Measurements from ENCODE around the gene SRMS. TPM values are rescaled to one million over a fixed set of nuclear protein-coding genes. Genes with fewer than 3 reads are reported as not detected.
A peak's percentile ranks its signal among the peaks of the same experiment; 100 is the strongest.

SRMS gene, protein sequence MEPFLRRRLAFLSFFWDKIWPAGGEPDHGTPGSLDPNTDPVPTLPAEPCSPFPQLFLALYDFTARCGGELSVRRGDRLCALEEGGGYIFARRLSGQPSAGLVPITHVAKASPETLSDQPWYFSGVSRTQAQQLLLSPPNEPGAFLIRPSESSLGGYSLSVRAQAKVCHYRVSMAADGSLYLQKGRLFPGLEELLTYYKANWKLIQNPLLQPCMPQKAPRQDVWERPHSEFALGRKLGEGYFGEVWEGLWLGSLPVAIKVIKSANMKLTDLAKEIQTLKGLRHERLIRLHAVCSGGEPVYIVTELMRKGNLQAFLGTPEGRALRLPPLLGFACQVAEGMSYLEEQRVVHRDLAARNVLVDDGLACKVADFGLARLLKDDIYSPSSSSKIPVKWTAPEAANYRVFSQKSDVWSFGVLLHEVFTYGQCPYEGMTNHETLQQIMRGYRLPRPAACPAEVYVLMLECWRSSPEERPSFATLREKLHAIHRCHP
- total RNA-seq (2016; rRNA removed; fragmentation: Illumina TruSeq; extraction: Trizol) (not detected in 2 replicates), polyA plus RNA-seq (2011; rRNA removed) (0.09 TPM in 1 of 2 replicates, not detected in the other), polyA minus RNA-seq (2011; rRNA and poly(A)+ RNA removed; ENCODE audit: low replicate concordance) (0.28 TPM in 1 of 2 replicates, not detected in the other), Bru-seq, nascent RNA (not detected), BruChase-seq, experiment 1, labeled RNA remaining after a 6-hour chase (percentile 20 among the genes with signal in this experiment), BruChase-seq, experiment 2, labeled RNA remaining after a 2-hour chase (not detected)
- not detected in 2 replicates for total RNA-seq (2016; cell fraction: cytosol; rRNA removed; fragmentation: Illumina TruSeq; extraction: Trizol; ENCODE audit: low read depth)
- not detected in 2 replicates for total RNA-seq (2016; cell fraction: insoluble cytoplasmic fraction; rRNA removed; fragmentation: Illumina TruSeq; extraction: Trizol)
- total RNA-seq (2016; cell fraction: membrane; rRNA removed; fragmentation: Illumina TruSeq; extraction: Trizol): not detected in 2 replicates
- not detected in 2 replicates for total RNA-seq (2016; cell fraction: nucleus; rRNA removed; fragmentation: Illumina TruSeq; extraction: Trizol)
- polyA plus RNA-seq (2011; cell fraction: cytosol; rRNA removed): not detected in 2 replicates
- 0.10 and 0.37 TPM in 2 replicates for polyA plus RNA-seq (2011; cell fraction: nucleus; rRNA removed)
- 0.17 TPM in 1 of 2 replicates, not detected in the other for polyA plus RNA-seq (2012)
- polyA plus RNA-seq (2016; cell fraction: cytosol; fragmentation: Illumina TruSeq; extraction: Trizol; ENCODE audit: low read depth): not detected in 2 replicates
- polyA plus RNA-seq (2016; cell fraction: insoluble cytoplasmic fraction; fragmentation: Illumina TruSeq; extraction: Trizol; ENCODE audit: low read depth): not detected in 2 replicates
- not detected in 2 replicates for polyA plus RNA-seq (2016; cell fraction: membrane; fragmentation: Illumina TruSeq; extraction: Trizol; ENCODE audit: low read depth)
- not detected in 2 replicates for polyA plus RNA-seq (2016; cell fraction: nucleus; fragmentation: Illumina TruSeq; extraction: Trizol; ENCODE audit: insufficient read depth, low read depth)
- polyA minus RNA-seq (2011; cell fraction: cytosol; rRNA and poly(A)+ RNA removed): not detected in 2 replicates
- polyA minus RNA-seq (2011; cell fraction: nucleus; rRNA and poly(A)+ RNA removed): not detected in 2 replicates
- long read RNA-seq, experiment 1: 0 reads
- long read RNA-seq, experiment 2: 0 reads

DNA sequence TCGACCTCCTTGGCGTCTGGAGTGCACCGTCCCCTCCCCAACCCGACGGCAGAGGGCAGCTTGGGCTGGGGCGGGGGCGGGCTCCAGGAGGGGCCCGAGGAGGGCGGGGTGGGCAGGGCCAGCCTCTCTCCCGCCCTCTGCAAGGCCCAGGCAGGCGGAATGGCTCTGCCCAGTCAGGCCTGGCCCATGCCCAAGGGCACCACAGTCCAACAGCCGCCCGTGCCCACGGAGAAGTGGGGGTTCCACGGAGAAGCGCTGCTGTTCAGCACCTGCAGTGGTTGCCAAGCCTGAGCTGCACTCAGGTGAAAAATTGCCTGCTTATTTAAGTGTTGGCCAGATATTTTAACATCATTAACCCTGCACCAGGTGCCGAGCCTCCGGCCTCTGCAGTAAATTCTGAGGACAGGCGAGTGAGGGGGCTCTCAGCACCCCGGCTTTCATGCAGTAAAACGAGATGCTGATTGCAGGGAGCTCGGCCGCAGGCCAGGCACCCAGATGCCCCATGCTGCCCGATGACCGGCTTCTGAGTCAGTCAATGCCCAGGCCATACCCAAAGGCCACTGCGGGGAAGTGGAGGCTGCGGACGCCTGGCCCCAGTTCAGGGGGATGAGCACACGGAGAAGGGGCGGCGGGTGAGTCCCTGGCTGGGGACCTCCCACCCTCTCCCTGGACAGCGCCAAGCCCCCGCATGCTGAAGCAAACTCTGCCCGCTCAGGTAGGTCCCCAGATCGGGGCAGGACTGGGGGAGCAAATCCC lies at the start of gene SRMS:
Gene SRMS, minus strand, starts transcription at position 25 of the 756 bp plus-strand sequence. CDS start 286 bp downstream, outside the sequence.
- Histone ChIP-seq H2AFZ (ENCODE audit: low read length) (no peak within 1 kb of the TSS), H3K4me1 (ENCODE audit: insufficient read depth, low read length) (peaks cover 25% of the 10 kb centered on the region), H3K27me3 (ENCODE audit: control insufficient read depth in 1 of 2, insufficient read depth in 2 of 2, low read length in 2 of 2) (peaks cover 29 to 68% of the 10 kb centered on the region in 2 experiments), H3K4me3 (replicated peaks in 1 of 3; ENCODE audit: insufficient read depth in 1 of 3, low read depth in 2 of 3, low read length in 3 of 3) (no peak within 1 kb of the TSS), H3K4me2 (ENCODE audit: low read depth, low read length) (no peak within 1 kb of the TSS), H3K79me2 (ENCODE audit: insufficient read depth, low read length) (no peaks in the 10 kb centered on the region), H4K20me1 (ENCODE audit: insufficient read depth, low read length) (no peaks in the 10 kb centered on the region; the same call in 1 of the 2 replicates), H3K9ac (ENCODE audit: insufficient read depth, low read depth, low read length) (no peak within 1 kb of the TSS), H3K36me3 (replicated peaks in 1 of 2; ENCODE audit: control insufficient read depth in 1 of 2, insufficient read depth in 2 of 2, low read length in 2 of 2) (no peaks in the 10 kb centered on the region), H3K27ac (ENCODE audit: extremely low read length, insufficient read depth, low read length) (no peak within 1 kb of the TSS), H3K9me3 (ENCODE audit: low read length) (no peaks in the 10 kb centered on the region)
- FAIRE-seq (no peak), DNase-seq (ENCODE audit: low spot score) (no peak), ATAC-seq (no peak)
- intact Hi-C loops (cut with micrococcal nuclease; ENCODE audit: unreplicated experiment) (no loop called here), in situ Hi-C loops (cut with HindIII; ENCODE audit: extremely low pct_ligation_motif_present, low pct_unique_long_range_greater_than_20kb) (no loop called here)
- ChIA-PET POLR2A (no interaction called here), CTCF (ENCODE audit: low intra/inter-chr PET ratio, low total read pairs) (no interaction called here)
- TF ChIP-seq, protein P1, sequence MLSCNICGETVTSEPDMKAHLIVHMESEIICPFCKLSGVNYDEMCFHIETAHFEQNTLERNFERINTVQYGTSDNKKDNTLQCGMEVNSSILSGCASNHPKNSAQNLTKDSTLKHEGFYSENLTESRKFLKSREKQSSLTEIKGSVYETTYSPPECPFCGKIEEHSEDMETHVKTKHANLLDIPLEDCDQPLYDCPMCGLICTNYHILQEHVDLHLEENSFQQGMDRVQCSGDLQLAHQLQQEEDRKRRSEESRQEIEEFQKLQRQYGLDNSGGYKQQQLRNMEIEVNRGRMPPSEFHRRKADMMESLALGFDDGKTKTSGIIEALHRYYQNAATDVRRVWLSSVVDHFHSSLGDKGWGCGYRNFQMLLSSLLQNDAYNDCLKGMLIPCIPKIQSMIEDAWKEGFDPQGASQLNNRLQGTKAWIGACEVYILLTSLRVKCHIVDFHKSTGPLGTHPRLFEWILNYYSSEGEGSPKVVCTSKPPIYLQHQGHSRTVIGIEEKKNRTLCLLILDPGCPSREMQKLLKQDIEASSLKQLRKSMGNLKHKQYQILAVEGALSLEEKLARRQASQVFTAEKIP (CRISPR knock-in tag; IDR thresholded peaks at IDR 0.05; ENCODE audit: borderline replicate concordance): no peak
- TF ChIP-seq ZNF572 (CRISPR knock-in tag; IDR thresholded peaks at IDR 0.05) (no peak), ATM (IDR thresholded peaks at IDR 0.05; ENCODE audit: borderline replicate concordance) (no peak), DNMT3B (CRISPR knock-in tag; conservative IDR thresholded peaks at IDR 0.05) (no peak), ZNF326 (CRISPR knock-in tag; IDR thresholded peaks at IDR 0.05; ENCODE audit: borderline replicate concordance) (no peak)
- 55% methylated on average over 19 of the region's 35 CpGs for WGBS (ENCODE audit: low lambda C conversion rate)
- no TSS peak for BruUV-seq (replicated peaks)
